ENCODE measurements around the gene TMEM141.
"Not testable (repeated sequence)": the region's sequence is repeated elsewhere in the genome, so short reads cannot be mapped to it uniquely, and the experiment has no call there.

TMEM141 gene

DNA sequence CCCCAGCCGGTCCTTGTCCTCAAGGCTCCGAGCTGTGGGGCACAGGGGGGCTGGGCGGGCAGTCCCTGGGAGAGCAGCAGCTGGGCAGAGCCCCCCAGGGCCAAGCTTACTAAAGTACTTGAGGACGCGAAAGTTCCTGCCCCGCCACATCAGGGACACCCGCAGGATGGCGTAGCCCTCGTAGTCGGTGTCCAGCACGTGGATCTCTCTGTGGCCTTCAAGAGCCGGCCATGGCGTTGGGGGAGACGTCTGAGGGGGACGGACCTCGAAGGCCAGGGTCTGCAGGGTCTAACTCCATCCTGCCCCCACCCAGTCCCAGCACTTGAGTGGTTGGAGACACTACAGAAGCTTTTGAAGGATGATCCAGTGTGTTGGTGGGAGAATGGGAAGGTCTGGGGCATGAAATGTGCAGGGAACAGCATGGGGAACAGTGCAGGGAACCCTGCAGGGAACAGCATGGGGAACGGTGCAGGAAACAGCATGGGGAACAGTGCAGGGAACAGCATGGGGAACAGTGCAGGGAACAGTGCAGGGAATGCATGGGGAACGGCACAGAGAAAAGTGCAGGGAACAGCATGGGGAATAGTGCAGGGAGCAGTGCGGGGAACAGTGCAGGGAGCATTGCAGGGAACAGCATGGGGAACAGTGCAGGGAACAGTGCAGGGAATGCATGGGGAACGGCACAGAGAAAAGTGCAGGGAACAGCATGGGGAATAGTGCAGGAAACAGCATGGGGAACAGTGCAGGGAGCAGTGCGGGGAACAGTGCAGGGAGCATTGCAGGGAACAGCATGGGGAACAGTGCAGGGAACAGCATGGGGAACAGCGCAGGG lies 35.6 kb upstream of the TMEM141 start:
- not testable (repeated sequence) for DNase-seq

DNA sequence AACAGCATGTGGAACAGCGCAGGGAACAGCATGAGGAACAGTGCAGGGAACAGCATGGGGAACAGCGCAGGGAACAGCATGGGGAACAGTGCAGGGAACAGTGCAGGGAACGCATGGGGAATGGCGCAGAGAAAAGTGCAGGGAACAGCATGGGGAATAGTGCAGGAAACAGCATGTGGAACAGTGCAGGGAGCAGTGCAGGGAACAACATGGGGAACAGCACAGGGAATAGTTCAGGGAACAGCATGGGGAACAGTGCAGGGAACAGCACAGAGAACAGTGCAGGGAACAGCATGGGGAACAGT lies 35.1 kb upstream of the TMEM141 start:
- no peak for DNase-seq

- no peak for DNase-seq
These were observed 34.3 kb upstream of the TMEM141 start for GRCh38 chr9:136756836-136757235.

DNA sequence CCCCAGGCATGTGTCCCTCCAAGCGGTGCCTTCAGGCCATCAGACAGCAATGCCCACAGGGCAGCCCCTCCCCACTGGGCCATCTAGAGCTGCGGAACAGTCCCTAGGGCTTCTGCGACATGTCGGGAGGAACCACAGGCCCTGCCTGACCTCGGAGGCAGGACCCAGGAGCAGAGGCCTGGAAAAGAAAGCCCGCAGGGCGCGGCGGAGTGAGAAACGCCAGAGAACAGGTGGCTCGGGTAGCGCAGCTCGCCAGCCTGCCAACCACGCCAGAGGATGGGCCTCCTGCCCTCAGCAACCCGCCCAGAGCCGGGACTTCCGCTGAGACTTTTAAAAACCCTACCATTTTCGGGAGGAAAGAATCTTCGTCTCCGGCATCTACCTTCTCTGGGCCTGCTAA lies 33.8 kb upstream of the TMEM141 start:
- no peak for DNase-seq

GRCh38 chr9:136757751-136758140 lies 33.4 kb upstream of the TMEM141 start:
- no peak for DNase-seq

GRCh38 chr9:136759001-136759400 lies 32.1 kb upstream of the TMEM141 start:
- no peak for DNase-seq

DNA sequence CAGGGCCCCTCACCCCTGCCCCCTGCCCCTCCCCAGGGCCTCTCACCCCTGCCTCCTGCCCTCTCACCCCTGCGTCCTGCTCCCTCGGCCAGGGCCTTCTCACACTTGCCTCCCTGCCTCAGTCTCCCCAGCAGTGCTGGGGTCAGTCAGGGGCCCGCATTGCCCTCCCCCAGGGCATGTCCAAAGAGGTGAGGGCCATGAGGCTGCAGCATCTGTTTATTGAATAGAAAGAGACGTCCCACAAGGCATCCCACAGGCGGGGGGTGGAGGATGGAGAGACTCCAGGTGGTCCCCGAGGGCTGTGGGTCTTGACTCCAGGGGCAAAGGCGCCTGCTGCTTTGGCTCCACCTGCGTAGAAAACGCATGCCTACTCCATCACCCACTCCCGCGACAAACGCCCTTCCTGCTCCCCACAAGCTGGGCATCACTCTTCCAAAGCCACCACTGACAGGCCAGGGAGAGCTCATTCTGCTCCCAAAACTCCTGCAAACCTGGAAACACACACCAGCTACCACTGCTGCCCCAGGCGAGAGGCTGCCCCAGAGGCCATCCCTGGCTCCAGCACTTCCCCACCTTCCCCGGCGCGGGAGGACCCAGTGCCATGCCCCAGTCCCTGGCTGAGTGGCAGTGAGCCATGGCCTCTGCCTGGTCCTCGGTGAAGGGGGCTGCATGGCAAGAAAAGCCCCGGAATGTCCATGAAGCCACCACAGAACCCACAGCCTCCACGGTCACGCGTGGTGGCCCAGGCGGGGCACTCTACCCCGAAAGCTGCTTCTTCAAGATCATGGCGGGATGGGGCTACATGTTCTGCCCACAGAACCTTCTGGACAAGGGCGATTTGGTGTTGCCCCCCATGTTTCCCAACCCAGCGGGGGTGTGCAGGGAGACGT lies 31.5 kb upstream of the TMEM141 start:
- DNase-seq = no peak

DNA sequence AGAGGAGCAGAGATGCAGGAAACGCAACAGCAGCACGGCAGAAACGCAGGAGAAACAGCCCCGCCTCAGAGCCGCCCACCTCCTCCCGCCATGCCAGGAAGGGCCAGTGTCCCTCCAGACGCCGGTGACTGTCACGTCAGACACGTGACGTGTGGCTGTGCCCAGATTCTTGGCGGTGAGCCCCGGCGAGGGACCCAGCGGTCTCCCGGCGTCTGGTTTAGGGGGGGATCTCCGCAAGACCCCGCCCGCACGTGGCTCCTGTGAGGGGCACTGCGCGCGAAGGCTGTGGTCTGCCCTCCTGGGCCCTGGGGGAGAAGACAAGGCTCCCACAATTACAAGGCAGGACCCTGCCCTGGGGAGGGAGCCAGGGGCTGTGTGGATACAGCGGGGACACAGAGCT lies 30.7 kb upstream of the TMEM141 start:
- no peak for DNase-seq

- not testable (repeated sequence) for DNase-seq
These were observed 30.2 kb upstream of the TMEM141 start for GRCh38 chr9:136760834-136761544.

GRCh38 chr9:136761545-136761981 lies 29.6 kb upstream of the TMEM141 start:
- no peak for DNase-seq

- DNase-seq = no peak
These were observed 28.9 kb upstream of the TMEM141 start for GRCh38 chr9:136762221-136762691.

DNA sequence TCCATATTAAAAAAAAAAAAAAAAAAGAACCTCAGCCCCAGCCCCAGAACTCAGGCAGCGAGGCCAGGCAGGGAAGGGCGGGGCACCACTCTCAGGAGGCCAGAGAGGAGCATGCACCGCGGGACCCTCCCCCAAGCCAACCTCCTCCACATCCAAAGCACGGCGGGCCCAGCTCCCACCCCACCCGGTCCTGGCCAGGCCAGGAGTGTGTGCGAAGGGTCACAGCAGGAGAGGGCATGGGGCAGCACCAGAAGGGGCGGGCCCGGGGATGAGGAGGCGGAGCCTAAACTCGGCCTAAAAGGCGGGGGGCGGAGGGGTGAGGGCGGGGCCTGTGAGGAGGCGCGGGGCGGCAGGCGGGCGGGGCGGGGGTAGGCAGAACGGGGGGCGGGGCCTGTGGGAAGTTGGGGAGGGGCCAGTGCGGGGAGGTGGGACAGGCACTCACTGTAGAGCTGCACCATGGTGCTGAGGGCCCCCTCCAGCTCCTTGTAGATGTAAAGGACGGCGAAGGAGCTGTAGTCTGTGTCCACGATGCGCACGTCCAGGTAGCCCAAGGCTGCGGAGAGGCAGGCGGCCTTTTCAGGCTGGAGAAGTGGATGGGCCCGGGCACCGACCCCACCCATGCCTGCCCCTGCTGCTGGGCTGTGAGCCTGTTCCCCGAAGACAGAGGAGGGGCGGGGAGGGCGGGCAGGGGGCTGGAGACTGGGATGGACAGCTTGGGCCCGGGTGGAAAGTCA lies 28.1 kb upstream of the TMEM141 start:
- DNase-seq = peak; percentile 33 to 47

- no peak for DNase-seq
These were observed 27.5 kb upstream of the TMEM141 start for GRCh38 chr9:136763649-136764035.

DNA sequence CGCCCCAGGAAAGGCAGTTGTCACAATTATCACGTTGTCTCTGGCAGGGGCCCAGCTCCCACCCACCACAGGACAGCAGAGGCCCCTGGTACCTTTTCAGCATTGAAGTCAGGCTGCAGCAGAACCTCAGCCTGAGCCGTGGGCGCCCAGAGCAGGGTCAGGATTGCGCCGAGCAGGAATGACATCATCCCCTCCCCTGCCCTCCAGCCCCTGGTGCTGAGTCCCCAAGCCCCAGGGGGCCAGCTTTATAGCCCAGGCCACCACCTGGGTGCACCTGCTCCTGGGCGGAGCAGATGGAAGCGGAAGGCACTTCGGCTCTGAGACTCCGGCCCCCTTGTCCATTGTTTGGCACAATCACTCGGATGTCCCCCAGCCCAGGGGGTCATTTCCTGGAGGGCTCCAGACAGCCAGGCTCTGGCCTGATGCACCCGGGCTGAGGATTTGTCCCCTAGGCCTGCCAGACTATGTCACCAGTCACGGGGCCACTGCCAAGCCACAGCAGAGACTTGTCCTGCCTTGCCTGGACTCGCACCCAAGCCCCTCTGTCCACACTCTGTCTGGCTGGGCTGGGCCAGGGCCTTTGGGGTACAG lies 26.7 kb upstream of the TMEM141 start, which contains the start of gene LCN15:
TSS of gene LCN15 (minus strand) at position 218 of the 591 bp plus-strand sequence. CDS start at position 188, 30 bp downstream.
- no peak for DNase-seq

DNA sequence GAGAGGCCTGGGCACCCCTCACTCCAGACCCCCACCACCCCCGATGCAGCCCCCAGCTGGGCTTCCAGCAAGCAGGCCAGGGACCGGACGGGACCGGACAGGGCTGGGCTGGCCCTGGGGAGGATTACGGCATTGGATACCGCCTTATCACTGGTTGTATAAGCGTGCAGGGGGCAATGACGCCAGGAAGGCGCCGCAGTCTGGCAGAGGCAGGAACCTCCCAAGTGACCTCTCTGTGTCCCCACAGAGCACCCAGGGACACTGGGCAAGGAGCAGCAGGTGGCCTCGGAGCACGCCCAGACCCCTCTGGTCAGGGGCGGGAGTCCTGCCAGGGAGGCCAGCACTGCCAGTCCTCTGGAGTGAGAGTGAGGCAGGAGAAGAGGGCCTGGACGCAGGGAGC lies 26.1 kb upstream of the TMEM141 start:
- no peak for DNase-seq

DNA sequence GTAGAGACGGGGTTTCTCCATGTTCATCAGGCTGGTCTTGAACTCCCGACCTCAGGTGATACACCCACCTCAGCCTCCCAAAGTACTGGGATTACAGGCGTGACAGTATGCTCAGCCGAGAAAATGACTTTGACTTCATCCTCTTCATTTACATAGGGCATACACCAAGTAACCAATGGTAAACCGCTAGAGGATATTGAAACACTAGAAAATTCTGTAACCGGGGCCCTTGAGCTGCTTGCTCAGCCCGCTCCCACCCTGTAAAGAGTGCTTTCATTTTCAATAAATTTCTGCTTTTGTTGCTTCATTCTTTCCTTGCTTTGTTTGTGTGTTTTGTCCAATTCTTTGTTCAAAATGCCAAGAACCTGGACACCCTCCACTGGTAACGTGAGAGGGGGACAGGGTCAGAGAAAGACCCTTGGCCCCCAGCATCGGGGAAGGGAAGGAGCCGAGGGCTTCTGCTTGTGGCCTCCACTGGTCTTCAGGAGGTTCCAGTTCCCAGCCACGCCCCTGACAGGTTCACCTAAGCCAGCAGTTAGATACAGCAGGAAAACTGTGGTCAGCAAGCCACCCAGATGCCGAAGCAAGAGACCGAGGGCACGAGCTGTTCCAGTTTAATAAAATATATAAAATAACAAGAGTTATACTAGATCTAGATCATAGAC lies 25.3 kb upstream of the TMEM141 start:
- not testable (repeated sequence) for DNase-seq

DNA sequence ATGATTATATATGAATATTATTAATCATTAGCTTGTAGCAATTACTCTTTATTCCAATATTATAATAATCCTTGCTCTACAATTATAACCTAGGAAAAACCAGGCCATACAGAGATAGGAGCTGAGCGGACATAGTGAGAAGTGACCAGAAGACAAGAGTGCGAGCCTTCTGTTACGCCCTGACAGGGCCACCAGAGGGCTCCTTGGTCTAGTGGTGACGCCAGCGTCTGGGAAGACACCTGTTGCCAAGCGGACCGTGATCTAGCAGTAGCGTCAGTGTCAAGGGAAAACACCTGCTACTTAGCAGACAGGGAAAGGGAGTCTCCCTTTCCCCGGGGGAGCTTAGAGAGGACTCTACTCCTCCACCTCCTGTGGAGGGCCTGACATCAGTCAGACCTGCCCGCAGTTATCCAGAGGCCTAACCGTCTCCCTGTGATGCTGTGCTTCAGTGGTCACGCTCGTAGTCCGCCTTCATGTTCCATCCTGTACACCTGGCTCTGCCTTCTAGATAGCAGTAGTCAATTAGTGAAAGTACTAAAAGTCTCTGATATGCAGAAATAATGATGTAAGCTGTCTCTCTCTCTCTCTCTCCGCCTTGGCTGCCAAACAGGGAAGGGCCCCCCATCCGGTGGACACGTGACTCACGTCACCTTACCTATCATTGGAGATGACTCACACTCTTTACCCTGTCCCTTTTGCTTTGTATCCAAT lies 24.6 kb upstream of the TMEM141 start:
- peak; percentile 30 to 35 for DNase-seq

DNA sequence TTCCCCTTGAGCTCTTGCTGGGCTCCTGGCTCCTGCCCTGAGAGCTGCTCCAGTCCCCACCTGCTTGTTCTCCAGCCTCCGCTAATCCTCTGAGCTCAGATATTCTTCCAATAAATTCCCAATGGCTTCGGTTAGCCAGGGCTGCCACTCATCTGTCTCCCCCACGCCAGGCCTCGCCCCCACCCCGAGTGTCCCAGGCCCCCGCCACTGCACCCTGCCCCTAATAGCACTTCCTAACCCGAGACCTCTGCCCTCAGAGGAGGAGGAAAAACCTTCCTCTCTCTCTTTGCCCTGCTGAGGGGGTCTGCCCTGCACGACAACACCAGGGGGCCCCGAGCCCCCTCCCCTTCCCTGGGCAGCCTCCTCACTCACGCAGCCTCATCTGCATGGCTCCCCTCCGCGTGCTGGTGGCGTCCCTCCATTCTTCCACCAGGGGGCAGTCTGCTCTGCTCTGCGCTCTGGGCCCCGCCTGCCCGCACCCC lies 21.4 kb upstream of the TMEM141 start:
- DNase-seq = peak; percentile 46 to 51

GRCh38 chr9:136771907-136772415 lies 19.2 kb upstream of the TMEM141 start:
- no peak for DNase-seq

DNA sequence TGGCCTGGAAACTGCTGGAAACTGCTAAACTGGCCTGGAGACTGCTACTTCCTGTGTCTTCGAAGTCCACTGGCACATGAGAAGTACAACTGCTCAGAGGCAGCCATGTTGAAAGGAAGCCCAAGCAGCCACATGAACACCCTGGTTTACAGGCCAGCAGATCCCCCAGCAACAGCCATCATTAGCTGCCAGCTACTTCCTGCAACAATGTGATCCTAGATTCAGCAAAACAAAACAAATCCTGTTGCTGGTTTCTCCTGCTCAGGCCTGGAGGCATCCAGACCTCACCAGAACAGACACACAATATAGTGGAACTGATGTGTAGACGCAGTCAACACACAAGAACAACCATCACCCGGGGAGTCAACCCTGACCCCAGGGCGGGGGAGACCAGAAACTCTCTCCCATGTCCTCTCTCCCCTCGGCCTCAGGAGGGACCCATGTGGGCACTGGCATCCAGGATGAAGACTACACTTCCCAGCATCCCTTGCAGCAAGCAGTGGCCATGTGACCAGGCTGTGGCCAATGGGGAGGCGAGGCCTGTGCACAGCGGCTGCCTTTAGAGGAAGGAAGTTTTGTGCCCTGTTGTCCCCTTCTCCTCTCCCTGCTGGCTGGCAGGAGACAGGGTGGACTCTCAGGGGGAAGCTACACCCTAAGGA lies 17.6 kb upstream of the TMEM141 start:
- DNase-seq = no peak
